ENCODE measurements around the gene SIK3. TPM values are rescaled to one million over a fixed set of nuclear protein-coding genes. Genes with fewer than 3 reads are reported as not detected.

The SIK3 gene
- total RNA-seq, 1 donor from 2014 or later: 19.5 TPM

- H3K4me3 Mint-ChIP-seq (ENCODE audit: unreplicated experiment): no peak overlapping the region
- H3K9me3 Mint-ChIP-seq (ENCODE audit: low read depth): no peaks in the 10 kb centered on the region
- H3K27ac Mint-ChIP-seq (ENCODE audit: unreplicated experiment): no peak overlapping the region
- TF ChIP-seq CTCF (IDR thresholded peaks at IDR 0.05): no peak
- H3K36me3 Mint-ChIP-seq (ENCODE audit: low read depth): peaks cover 29% of the 10 kb centered on the region
- DNase-seq (ENCODE audit: low spot score): no peak
- no peaks in the 10 kb centered on the region for H3K27me3 Mint-ChIP-seq (ENCODE audit: low read depth)
- H3K4me1 Mint-ChIP-seq (ENCODE audit: low read depth): peaks cover 8% of the 10 kb centered on the region
Measured at GRCh38 chr11:116849486-116849885, 248.7 kb downstream of the SIK3 start.

GRCh38 chr11:116849060-116849459 lies 249.2 kb downstream of the SIK3 start:
- Mint-ChIP-seq H3K4me3 (ENCODE audit: unreplicated experiment) (no peak overlapping the region), H3K9me3 (ENCODE audit: low read depth) (no peaks in the 10 kb centered on the region), H3K4me1 (ENCODE audit: low read depth) (peaks cover 8% of the 10 kb centered on the region), H3K36me3 (ENCODE audit: low read depth) (peaks cover 29% of the 10 kb centered on the region), H3K27me3 (ENCODE audit: low read depth) (no peaks in the 10 kb centered on the region), H3K27ac (ENCODE audit: unreplicated experiment) (no peak overlapping the region)
- TF ChIP-seq CTCF (IDR thresholded peaks at IDR 0.05): no peak
- no peak for DNase-seq (ENCODE audit: low spot score)

- H3K36me3 Mint-ChIP-seq (ENCODE audit: low read depth): peaks cover 33% of the 10 kb centered on the region
Measured at GRCh38 chr11:116847612-116848011, 250.6 kb downstream of the SIK3 start.

GRCh38 chr11:116844722-116845121 lies 253.5 kb downstream of the SIK3 start:
- TF ChIP-seq CTCF (IDR thresholded peaks at IDR 0.05): no peak

More at GRCh38 chr11:116847612-116848011, 250.6 kb downstream of the SIK3 start:
- no peak for TF ChIP-seq CTCF (IDR thresholded peaks at IDR 0.05)
- H3K9me3 Mint-ChIP-seq (ENCODE audit: low read depth): no peaks in the 10 kb centered on the region
- DNase-seq (ENCODE audit: low spot score): no peak
- no peak overlapping the region for H3K4me3 Mint-ChIP-seq (ENCODE audit: unreplicated experiment)
- H3K4me1 Mint-ChIP-seq (ENCODE audit: low read depth): no peaks in the 10 kb centered on the region
- no peaks in the 10 kb centered on the region for H3K27me3 Mint-ChIP-seq (ENCODE audit: low read depth)
- no peak overlapping the region for H3K27ac Mint-ChIP-seq (ENCODE audit: unreplicated experiment)

GRCh38 chr11:116843661-116844060 lies 254.6 kb downstream of the SIK3 start:
- no peaks in the 10 kb centered on the region for H3K27me3 Mint-ChIP-seq (ENCODE audit: low read depth)
- H3K36me3 Mint-ChIP-seq (ENCODE audit: low read depth): peaks cover 29% of the 10 kb centered on the region
- no peak overlapping the region for H3K4me3 Mint-ChIP-seq (ENCODE audit: unreplicated experiment)
- H3K9me3 Mint-ChIP-seq (ENCODE audit: low read depth): no peaks in the 10 kb centered on the region
- H3K27ac Mint-ChIP-seq (ENCODE audit: unreplicated experiment): no peak overlapping the region
- H3K4me1 Mint-ChIP-seq (ENCODE audit: low read depth): no peaks in the 10 kb centered on the region
- TF ChIP-seq CTCF (IDR thresholded peaks at IDR 0.05): no peak
- DNase-seq (ENCODE audit: low spot score): no peak

More at GRCh38 chr11:116844722-116845121, 253.5 kb downstream of the SIK3 start:
- Mint-ChIP-seq H3K27ac (ENCODE audit: unreplicated experiment) (no peak overlapping the region), H3K4me1 (ENCODE audit: low read depth) (no peaks in the 10 kb centered on the region), H3K27me3 (ENCODE audit: low read depth) (no peaks in the 10 kb centered on the region), H3K9me3 (ENCODE audit: low read depth) (no peaks in the 10 kb centered on the region), H3K36me3 (ENCODE audit: low read depth) (peaks cover 32% of the 10 kb centered on the region), H3K4me3 (ENCODE audit: unreplicated experiment) (no peak overlapping the region)
- DNase-seq (ENCODE audit: low spot score): no peak

Measured in chondrocyte (in vitro differentiated cells).